SH-SY5Y (cell line): ENCODE data around the gene BAIAP2L2.

Experiments
- GATA2 ChIP-seq: IDR thresholded peaks from 2 replicates; pipeline ENCODE4 v1.6.1; 2011; ENCODE audit warnings: mild to moderate bottlenecking, low read depth, low read length
- GATA3 ChIP-seq: IDR thresholded peaks from 2 replicates; pipeline ENCODE4 v1.6.1; 2011; ENCODE audit warnings: low read depth, mild to moderate bottlenecking, low read length, moderate library complexity

The BAIAP2L2 gene

GRCh38 chr22:38115423-38116205 lies 5.1 kb upstream of the BAIAP2L2 start:
- no peak for TF ChIP-seq GATA3
- TF ChIP-seq GATA2, result no peak

DNA sequence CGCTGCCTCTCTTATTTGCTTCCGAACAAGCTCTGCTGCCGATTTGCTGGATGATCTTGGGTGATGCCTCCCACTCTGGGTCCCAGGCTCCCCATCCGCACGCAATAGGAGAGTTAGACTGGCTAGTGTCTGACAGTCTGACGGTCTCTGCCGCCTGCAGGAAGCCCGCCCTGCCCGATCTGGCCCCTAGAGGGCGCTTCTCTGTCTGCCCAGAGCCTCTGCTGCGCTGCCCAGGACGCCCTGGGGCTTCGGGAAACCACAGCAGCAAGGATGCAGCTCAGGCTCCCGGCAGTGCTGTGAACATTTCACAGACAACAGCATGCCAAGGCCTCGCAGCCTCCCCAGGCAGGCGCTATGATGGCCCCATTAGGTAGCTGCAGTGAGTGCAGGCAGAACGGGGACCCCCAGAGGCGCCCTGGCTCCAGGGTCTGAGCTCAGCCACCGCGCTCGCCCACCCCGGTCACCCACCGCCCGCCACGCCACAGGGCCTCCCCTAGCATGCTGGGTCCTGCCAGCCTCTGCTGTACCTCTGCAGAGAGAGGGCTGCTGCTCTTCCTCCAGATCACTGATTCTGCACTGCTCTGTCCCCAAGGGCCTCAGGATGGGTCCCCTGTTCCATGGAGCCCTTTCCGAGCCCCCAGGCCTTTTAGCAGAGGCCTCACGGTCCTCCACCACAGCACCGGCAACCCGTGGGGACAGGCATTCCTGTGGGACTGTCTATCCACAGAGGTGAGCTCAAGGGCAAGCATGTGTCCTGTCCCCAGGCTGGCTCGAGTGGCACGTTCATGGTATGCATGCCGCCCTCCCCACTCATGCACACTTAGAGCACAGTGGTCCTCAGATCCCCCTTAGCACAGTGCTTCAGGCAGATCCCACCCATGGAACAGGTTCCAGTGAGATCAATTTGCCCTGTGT lies 4.3 kb upstream of the BAIAP2L2 start:
- TF ChIP-seq GATA3 (no peak), GATA2 (no peak)

GRCh38 chr22:38112381-38112780 lies 1.9 kb upstream of the BAIAP2L2 start:
- TF ChIP-seq GATA3 (no peak), GATA2 (no peak)

GRCh38 chr22:38111925-38112355 lies 1.5 kb upstream of the BAIAP2L2 start:
- TF ChIP-seq GATA2, result no peak
- TF ChIP-seq GATA3, result no peak

DNA sequence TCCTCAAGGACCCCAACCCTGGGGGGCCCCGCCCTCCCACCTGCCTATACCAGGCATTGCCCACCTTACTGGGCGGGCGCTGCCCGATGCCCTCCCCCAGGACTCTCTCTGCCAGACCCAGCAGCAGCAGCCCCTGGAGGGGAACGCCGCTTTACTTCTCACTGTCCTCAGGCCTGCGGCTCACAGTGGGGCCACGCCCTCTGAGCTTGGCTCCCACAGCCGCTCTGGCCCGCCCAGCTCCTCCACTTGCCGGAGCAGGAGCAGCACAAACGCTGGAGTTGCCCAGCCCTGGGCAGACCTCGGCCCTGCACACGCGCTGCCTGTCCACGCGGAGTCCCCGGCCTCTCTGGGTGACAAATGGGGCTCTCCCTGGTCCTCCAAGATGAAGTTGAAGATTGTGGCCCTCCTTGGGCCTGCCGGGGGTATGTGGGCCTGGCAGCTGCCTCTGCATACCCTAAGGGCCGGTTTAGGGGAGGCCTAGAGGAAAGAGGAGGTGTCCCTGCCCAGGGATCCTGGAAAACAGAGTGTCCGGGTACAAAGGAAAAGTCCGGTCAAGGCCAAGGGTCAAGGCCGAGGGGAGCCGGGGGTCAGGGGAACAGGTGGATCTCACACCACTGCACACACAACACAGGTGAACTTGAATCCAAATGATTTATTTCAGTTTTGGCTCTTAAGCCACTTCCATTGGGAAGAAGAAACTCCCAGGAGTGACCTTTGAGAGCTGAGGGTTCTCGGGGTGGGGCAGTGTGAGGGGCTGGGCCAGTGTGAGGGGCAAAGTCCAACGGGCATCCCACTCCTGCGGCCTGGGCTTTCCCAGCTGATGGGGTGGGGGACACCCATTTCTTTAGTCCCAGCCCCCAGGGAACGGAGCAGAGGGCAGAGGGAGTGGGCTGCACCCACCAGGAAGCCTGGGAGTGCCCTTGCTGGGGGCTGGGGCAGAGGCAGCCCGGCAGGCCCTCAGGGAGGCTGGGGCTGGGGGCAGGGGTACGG lies 674 bp upstream of the BAIAP2L2 start:
- no peak for TF ChIP-seq GATA3
- TF ChIP-seq GATA2, result no peak

- TF ChIP-seq GATA2 (no peak), GATA3 (no peak)
Measured at GRCh38 chr22:38109371-38110001, 998 bp downstream of the BAIAP2L2 start.

DNA sequence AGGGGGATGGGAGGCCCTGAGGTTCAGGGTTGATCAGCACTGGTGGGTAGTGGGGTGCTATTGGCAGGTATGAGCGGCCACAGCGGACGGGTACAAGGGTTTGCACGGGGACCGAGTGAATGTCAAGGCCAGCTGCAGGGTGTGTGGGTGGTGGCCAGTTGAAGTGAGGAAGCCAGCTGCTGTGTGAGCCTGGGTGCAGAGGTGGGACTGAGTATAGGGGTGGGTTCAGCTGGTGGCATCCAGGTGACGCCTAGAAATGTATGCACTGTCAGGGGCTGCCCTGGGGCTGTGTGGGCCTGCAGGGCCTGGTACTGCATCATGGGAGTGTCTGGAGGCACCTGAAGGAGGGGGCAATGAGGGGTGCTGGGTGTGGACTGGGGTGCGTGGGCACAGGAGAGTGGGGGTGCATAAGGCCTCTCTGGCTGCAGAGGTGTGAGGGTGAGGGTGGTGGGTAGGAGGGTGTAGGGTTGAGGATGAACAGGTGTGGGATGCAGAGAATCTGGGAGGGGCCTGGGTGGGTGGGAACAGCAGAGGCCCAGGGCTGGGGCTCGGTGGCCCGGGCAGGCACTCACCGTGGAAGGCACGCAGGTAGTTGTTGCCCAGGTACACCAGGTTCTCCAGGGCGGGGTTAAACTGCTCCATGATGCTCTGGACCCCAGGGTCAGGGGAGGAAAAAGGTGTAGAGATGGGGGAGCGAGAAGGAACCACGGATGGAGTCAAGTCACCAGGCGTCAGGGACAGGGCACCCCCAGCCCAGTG lies 1.7 kb downstream of the BAIAP2L2 start:
- no peak for TF ChIP-seq GATA3
- no peak for TF ChIP-seq GATA2

DNA sequence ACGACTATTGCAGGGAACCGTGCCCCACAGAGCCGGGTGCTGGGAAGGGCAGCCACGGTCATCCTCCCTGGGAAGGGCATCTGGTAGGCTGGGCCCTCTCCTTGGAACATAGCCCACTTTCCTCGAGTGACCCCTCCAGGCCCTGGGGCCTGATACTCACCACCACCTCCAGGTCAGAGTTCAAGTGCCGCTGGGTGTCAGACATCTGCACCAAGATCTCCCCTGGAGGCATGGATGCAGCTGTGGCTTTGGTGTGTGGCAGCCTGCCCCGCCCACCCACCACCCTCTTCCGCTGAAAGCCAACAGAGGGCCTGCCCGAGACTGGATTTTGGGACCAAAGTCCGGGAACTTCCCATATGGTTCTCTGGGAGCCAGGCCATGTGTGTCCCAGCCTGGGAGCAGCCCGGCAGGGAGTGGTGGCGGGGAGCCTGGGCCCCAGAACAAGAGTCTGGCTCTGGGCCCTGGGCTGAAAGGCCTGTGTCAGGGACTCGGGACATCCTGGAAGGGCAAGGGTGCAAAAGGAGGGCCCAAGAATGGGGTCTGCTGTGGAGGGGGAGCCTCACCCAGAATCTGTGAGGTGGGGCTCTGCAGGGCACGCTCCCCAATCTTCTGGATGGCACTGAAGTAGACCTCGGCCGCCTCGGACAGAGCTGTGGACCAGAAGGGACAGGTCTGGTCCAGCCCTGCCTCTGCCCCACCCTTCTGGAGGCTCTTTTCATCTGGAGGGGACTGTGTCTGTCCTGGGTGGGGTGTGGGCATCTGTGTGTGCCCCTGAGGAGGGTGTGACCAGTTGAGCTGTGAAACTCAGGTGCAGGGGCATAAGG lies 2.6 kb downstream of the BAIAP2L2 start:
- TF ChIP-seq GATA2, result no peak
- no peak for TF ChIP-seq GATA3

DNA sequence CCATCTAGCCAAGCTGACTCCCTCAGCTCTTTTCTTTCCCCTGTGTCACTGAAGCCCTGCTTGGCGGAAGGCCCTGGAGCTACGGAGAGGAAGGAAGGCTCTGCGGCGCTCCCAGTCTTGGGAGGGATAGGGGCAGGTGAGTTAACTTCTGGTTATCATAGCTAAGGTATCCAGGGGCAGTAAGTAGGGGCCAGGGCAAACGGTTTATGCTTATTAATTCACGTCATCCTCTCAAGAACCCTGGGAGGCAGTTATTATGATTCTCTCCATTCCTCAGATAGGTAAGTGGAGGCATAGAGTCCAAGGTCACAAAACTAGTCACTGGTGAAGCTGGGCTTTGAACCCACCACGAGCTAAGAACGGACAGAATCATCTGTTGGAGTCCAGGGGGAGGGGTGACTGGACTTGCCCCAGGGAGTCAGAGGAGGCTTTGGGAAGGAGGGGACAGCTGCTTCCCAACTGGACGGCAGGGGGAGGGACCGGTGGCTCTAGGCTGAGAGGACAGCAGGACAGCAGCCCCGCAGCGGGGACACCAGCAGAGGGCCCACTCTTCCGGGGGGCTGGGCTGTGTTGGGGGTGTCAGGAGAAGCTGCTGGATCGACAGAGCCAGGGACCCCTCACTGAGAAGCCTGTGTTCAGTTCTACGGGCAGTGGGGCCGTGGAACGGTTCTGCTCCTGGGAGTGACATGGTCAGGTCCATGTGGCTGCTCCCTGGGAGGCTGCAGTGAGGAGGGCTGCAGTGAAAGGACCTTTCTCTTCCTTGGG lies 3.5 kb downstream of the BAIAP2L2 start:
- no peak for TF ChIP-seq GATA2
- TF ChIP-seq GATA3, result no peak

DNA sequence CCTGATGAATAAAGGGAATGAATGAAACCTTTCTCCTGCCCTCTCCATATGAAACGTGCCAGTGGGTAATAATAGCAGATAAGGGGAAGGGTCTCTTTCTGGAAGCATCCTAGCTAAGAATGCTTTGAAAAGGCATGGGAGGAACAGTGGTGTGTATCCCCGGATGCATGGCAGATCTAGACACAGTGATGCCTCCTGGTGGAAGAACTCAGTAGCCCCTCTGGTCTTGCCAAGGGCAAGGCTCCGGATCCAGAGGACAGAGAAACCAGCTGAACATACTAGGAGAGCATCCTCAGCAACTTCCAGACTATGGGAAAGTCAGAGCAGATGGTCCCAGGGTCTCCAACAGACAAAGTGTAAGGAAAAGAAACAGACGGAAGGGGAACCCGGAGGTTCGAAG lies 6.4 kb downstream of the BAIAP2L2 start:
- TF ChIP-seq GATA2, result no peak
- TF ChIP-seq GATA3, result no peak

DNA sequence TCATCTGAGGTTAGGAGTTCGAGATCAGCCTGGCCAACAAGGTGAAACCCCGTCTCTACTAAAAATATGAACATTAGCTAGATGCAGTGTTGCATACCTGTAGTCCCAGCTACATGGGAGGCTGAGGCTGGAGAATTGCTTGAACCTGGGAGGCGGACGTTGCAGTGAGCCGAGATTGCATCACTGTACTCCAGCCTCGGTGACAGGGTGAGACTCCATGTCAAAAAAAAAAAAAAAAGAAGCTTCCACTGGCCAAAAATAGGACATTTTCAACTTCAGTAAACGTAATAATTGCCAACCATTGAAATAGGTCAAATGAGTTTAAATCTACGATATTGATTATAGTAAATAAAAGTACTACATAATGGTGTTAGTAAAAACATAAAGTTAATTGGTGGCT lies 6.8 kb downstream of the BAIAP2L2 start:
- no peak for TF ChIP-seq GATA2
- TF ChIP-seq GATA3, result no peak
